Astrocyte (in vitro differentiated cells and primary cell): ENCODE data around the gene RMDN3. TPM values are rescaled to one million over a fixed set of nuclear protein-coding genes. Genes with fewer than 3 reads are reported as not detected.

Experiments
- DNase-seq: peaks from one replicate; pipeline ENCODE4 v3.0.0-alpha.2; 2010; ENCODE audit warnings: low read depth
- FAIRE-seq: peaks from 2 replicates; lab custom pipeline; 2011; peaks lifted over from hg19 to GRCh38; lab: Jason Lieb, UNC
- H2AFZ ChIP-seq: 2 replicates; pipeline ENCODE4 v1.6.0; 2012; ENCODE audit warnings: low read depth, low read length, inconsistent platforms
- H3K27ac ChIP-seq: 2 replicates; pipeline ENCODE4 v1.5.1; 2011; ENCODE audit warnings: low read depth, low read length, inconsistent platforms
- H3K27me3 ChIP-seq: 2 replicates; pipeline ENCODE4 v1.6.0; 2011; ENCODE audit warnings: low read length, inconsistent platforms; ENCODE audit not compliant: insufficient read depth
- H3K36me3 ChIP-seq: 2 replicates; pipeline ENCODE4 v1.5.1; 2011; ENCODE audit warnings: low read length, inconsistent platforms; ENCODE audit not compliant: insufficient read depth
- H3K4me1 ChIP-seq: 2 replicates; pipeline ENCODE4 v1.5.1; 2011; ENCODE audit warnings: low read length, inconsistent platforms; ENCODE audit not compliant: insufficient read depth
- H3K4me2 ChIP-seq: 2 replicates; pipeline ENCODE4 v1.6.0; 2012; ENCODE audit warnings: low read length, inconsistent platforms
- H3K4me3 ChIP-seq: 2 replicates; pipeline ENCODE4 v1.5.1; 2011; ENCODE audit warnings: low read depth, mild to moderate bottlenecking, low read length, inconsistent platforms; ENCODE audit not compliant: insufficient read depth
- H3K79me2 ChIP-seq: 2 replicates; pipeline ENCODE4 v1.6.0; 2012; ENCODE audit warnings: mild to moderate bottlenecking, low read length, inconsistent platforms; ENCODE audit not compliant: insufficient read depth
- H3K9ac ChIP-seq: 2 replicates; pipeline ENCODE4 v1.6.0; 2012; ENCODE audit warnings: mild to moderate bottlenecking, low read length, inconsistent platforms
- H3K9me3 ChIP-seq: 2 replicates; pipeline ENCODE4 v1.5.1; 2012; ENCODE audit warnings: low read depth, mild to moderate bottlenecking, low read length, inconsistent platforms; ENCODE audit not compliant: insufficient read depth
- H4K20me1 ChIP-seq: 2 replicates; pipeline ENCODE4 v1.6.0; 2012; ENCODE audit warnings: low read length, inconsistent platforms; ENCODE audit not compliant: insufficient read depth
- H3K27ac Mint-ChIP-seq: one replicate; pipeline ENCODE4 v1.8.0; 2021; ENCODE audit warnings: mild to moderate bottlenecking, mixed read lengths; ENCODE audit not compliant: unreplicated experiment
- H3K27me3 Mint-ChIP-seq: one replicate; pipeline ENCODE4 v1.8.0; 2021; ENCODE audit warnings: low read depth, mixed read lengths; ENCODE audit not compliant: unreplicated experiment
- H3K36me3 Mint-ChIP-seq: one replicate; pipeline ENCODE4 v1.8.0; 2021; ENCODE audit warnings: low read depth, mixed read lengths; ENCODE audit not compliant: unreplicated experiment
- H3K4me1 Mint-ChIP-seq: one replicate; pipeline ENCODE4 v1.8.0; 2021; ENCODE audit warnings: low read depth, mixed read lengths; ENCODE audit not compliant: unreplicated experiment
- H3K4me3 Mint-ChIP-seq: one replicate; pipeline ENCODE4 v1.8.0; 2021; ENCODE audit warnings: mild to moderate bottlenecking, moderate library complexity, mixed read lengths; ENCODE audit not compliant: unreplicated experiment
- H3K9me3 Mint-ChIP-seq: one replicate; pipeline ENCODE4 v1.8.0; 2021; ENCODE audit warnings: mild to moderate bottlenecking, mixed read lengths; ENCODE audit not compliant: unreplicated experiment
- EZH2 ChIP-seq: IDR thresholded peaks from 2 replicates; pipeline ENCODE4 v1.6.1; 2012; ENCODE audit warnings: mild to moderate bottlenecking, low read length, inconsistent platforms; ENCODE audit not compliant: insufficient read depth
- total RNA-seq: library from RNA; stranded (reverse); gene quantifications from 2 replicates; pipeline ENCODE4 v1.2.1, GENCODE V29; 2021
- TF ChIP-seq, protein P1 (sequence below): IDR thresholded peaks from 2 replicates; pipeline ENCODE4 v1.5.1; 2011; ENCODE audit warnings: low read depth, mild to moderate bottlenecking, inconsistent platforms, low read length, moderate library complexity; ENCODE audit not compliant: insufficient read depth

Gene RMDN3
- total RNA-seq, 1 donor from 2014 or later: 32.0 TPM

DNA sequence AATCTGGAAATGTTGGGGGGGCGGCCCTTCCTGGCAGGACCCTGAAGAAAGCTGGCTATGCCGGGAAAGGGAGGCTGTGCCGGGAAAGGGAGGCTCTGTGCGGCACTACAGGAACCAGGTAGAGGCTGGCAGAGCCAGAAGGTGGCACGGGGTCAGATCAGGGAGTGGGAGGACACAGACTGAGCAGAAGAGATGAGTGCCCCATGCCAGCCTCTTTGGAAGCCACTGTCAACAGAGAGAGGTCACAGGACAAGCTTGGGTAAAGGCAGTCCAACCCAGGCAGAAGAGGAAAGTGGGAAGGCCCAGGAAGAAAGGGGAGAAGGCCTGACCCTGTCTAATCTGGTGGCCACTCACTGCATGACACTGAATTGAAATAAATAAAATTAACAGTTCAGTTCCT lies 16.2 kb upstream of the RMDN3 start:
- Histone ChIP-seq H2AFZ (no peak overlapping the region), H3K9ac (no peak overlapping the region), H4K20me1 (peaks cover 31% of the 10 kb centered on the region), H3K9me3 (no peaks in the 10 kb centered on the region), H3K4me2 (no peak overlapping the region), H3K4me3 (no peak overlapping the region), H3K79me2 (no peaks in the 10 kb centered on the region), H3K27ac (no peak overlapping the region), H3K27me3 (no peaks in the 10 kb centered on the region), H3K4me1 (peaks cover 35% of the 10 kb centered on the region), H3K36me3 (peaks cover 14% of the 10 kb centered on the region)
- peaks cover 15% of the 10 kb centered on the region for H3K4me1 Mint-ChIP-seq
- no peak for FAIRE-seq
- no peak for DNase-seq
- no peaks in the 10 kb centered on the region for H3K27me3 Mint-ChIP-seq
- no peak for TF ChIP-seq EZH2
- TF ChIP-seq, protein P1, sequence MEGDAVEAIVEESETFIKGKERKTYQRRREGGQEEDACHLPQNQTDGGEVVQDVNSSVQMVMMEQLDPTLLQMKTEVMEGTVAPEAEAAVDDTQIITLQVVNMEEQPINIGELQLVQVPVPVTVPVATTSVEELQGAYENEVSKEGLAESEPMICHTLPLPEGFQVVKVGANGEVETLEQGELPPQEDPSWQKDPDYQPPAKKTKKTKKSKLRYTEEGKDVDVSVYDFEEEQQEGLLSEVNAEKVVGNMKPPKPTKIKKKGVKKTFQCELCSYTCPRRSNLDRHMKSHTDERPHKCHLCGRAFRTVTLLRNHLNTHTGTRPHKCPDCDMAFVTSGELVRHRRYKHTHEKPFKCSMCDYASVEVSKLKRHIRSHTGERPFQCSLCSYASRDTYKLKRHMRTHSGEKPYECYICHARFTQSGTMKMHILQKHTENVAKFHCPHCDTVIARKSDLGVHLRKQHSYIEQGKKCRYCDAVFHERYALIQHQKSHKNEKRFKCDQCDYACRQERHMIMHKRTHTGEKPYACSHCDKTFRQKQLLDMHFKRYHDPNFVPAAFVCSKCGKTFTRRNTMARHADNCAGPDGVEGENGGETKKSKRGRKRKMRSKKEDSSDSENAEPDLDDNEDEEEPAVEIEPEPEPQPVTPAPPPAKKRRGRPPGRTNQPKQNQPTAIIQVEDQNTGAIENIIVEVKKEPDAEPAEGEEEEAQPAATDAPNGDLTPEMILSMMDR: no peak
- no peak overlapping the region for H3K4me3 Mint-ChIP-seq
- H3K36me3 Mint-ChIP-seq: peaks cover 15% of the 10 kb centered on the region
- H3K9me3 Mint-ChIP-seq: no peaks in the 10 kb centered on the region
- H3K27ac Mint-ChIP-seq: no peak overlapping the region

DNA sequence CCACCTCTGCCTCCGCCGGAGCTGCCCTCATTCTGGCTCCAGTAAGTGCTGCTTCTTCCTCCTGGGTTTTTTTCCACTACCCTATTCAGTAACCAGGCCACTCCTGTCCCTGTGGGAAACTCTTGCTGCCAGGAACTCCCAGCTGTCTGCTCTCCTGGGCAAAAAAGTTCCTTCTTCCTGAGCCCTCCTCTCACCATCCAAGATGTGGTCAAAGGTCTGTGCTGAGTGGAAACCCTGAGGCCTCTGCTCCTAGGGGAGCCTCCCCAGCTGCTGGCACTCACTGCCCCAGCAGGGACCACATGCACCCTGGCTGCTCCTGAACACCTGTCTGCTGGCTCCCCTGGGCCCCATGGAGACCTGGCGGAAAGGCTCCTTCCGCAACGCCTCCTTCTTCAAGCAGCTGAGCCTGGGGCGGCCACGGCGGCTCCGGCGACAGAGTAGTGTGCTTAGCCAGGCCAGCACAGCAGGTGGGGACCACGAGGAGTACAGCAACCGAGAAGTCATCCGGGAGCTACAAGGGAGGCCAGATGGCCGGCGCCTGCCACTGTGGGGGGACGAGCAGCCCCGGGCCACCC lies 15.2 kb upstream of the RMDN3 start:
- Histone ChIP-seq H3K4me1 (peaks cover 45% of the 10 kb centered on the region), H4K20me1 (peaks cover 40% of the 10 kb centered on the region), H3K9me3 (no peaks in the 10 kb centered on the region), H3K36me3 (peaks cover 5% of the 10 kb centered on the region), H3K79me2 (no peaks in the 10 kb centered on the region), H3K9ac (peak overlapping the region; percentile 24), H3K27me3 (no peaks in the 10 kb centered on the region), H2AFZ (no peak overlapping the region), H3K4me3 (no peak overlapping the region), H3K27ac (no peak overlapping the region), H3K4me2 (peak overlapping the region; percentile 71)
- no peaks in the 10 kb centered on the region for H3K9me3 Mint-ChIP-seq
- peaks cover 12% of the 10 kb centered on the region for H3K36me3 Mint-ChIP-seq
- TF ChIP-seq EZH2: no peak
- TF ChIP-seq, protein P1: no peak
- FAIRE-seq: no peak
- H3K4me3 Mint-ChIP-seq: no peak overlapping the region
- H3K27me3 Mint-ChIP-seq: no peaks in the 10 kb centered on the region
- no peak overlapping the region for H3K27ac Mint-ChIP-seq
- DNase-seq: no peak
- H3K4me1 Mint-ChIP-seq: peaks cover 18% of the 10 kb centered on the region
